ENCODE results near the gene NUDT4B.
"Not testable (repeated sequence)": the region's sequence is repeated elsewhere in the genome, so short reads cannot be mapped to it uniquely, and the experiment has no call there.

DNA sequence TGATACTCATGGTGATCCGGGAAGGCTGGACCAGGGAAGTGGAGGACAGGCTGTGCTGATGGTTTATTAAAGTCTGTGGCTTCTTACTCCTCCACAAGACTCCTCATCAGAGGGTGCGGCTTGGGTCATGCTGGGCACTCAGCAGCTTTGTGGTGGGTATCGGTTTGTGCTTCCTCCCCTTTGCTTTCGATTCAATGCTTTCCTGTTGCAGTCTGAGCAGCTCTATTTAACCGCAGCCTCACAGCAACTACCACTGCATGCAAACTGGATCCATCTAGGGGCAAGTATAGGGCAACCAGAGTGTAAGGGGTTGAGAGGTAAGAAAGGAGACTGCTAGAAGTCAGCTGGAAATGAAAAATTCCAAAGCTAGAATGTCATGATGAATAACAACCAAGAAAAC is 9.8 kb downstream of the NUDT4B start:
- TF ChIP-seq, protein P1, sequence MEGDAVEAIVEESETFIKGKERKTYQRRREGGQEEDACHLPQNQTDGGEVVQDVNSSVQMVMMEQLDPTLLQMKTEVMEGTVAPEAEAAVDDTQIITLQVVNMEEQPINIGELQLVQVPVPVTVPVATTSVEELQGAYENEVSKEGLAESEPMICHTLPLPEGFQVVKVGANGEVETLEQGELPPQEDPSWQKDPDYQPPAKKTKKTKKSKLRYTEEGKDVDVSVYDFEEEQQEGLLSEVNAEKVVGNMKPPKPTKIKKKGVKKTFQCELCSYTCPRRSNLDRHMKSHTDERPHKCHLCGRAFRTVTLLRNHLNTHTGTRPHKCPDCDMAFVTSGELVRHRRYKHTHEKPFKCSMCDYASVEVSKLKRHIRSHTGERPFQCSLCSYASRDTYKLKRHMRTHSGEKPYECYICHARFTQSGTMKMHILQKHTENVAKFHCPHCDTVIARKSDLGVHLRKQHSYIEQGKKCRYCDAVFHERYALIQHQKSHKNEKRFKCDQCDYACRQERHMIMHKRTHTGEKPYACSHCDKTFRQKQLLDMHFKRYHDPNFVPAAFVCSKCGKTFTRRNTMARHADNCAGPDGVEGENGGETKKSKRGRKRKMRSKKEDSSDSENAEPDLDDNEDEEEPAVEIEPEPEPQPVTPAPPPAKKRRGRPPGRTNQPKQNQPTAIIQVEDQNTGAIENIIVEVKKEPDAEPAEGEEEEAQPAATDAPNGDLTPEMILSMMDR (conservative IDR thresholded peaks at IDR 0.05): not testable (repeated sequence)
- not testable (repeated sequence) for TF ChIP-seq ZFX (IDR thresholded peaks at IDR 0.05)
